Adrenal gland (tissue), 5 donors: Measurements from ENCODE around the gene NXN.

Source experiments
- POLR2A ChIP-seq, 2 donors: fragments of 450-650 bp; IDR thresholded peaks; one replicate each; pipeline ENCODE4 v1.6.1; 2017; ENCODE audit warnings: antibody characterized with exemption in 2 of 2, mild to moderate bottlenecking in 2 of 2, moderate library complexity in 1 of 2
- TF ChIP-seq, protein P1 (sequence below), 6 experiments: fragments of 450-650 bp in 4 of 6; fragments of 200-600 bp in 2 of 6; sonication (generic) in 1 of 6; IDR thresholded peaks; 1 replicate in 5 of 6; 2 replicates in 1 of 6; pipeline versions ENCODE4 v1.5.1 to v1.8.0; 2016 to 2021; ENCODE audit warnings: antibody characterized with exemption in 6 of 6, mild to moderate bottlenecking in 2 of 6, moderate library complexity in 1 of 6
- donor health status: DM: no; HTN: no; CAD: no.

DNA sequence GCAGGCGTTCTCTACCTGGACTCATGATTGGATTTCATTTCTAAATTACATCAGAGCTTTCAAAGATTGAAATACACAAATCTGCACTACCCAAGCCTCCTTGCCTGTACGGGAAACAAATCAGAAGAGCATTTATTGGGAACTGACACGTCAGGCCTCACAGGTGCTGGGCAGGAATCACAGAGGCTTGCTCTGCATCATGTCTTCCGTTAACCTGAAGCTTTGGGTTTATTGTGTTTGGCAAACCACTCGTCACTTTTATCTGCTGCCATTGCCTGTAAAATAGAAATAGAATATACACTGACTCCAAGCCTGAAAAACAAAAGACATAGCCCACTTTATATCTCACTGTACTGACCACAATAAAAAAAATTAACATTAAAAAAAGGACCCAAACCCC lies 219.6 kb downstream of the NXN start:
- TF ChIP-seq, protein P1, sequence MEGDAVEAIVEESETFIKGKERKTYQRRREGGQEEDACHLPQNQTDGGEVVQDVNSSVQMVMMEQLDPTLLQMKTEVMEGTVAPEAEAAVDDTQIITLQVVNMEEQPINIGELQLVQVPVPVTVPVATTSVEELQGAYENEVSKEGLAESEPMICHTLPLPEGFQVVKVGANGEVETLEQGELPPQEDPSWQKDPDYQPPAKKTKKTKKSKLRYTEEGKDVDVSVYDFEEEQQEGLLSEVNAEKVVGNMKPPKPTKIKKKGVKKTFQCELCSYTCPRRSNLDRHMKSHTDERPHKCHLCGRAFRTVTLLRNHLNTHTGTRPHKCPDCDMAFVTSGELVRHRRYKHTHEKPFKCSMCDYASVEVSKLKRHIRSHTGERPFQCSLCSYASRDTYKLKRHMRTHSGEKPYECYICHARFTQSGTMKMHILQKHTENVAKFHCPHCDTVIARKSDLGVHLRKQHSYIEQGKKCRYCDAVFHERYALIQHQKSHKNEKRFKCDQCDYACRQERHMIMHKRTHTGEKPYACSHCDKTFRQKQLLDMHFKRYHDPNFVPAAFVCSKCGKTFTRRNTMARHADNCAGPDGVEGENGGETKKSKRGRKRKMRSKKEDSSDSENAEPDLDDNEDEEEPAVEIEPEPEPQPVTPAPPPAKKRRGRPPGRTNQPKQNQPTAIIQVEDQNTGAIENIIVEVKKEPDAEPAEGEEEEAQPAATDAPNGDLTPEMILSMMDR (IDR thresholded peaks at IDR 0.05): no peak
- TF ChIP-seq POLR2A (IDR thresholded peaks at IDR 0.05): no peak
